ENCODE measurements around the gene SYCP2.
"Not testable (repeated sequence)": the region's sequence is repeated elsewhere in the genome, so short reads cannot be mapped to it uniquely, and the experiment has no call there.

SYCP2 gene

GRCh38 chr20:59903621-59904020 lies 29.8 kb downstream of the SYCP2 start:
- no peak for DNase-seq (ENCODE audit: low read depth in 2 of 2)

GRCh38 chr20:59902470-59902869 lies 31.0 kb downstream of the SYCP2 start:
- no peak for DNase-seq (ENCODE audit: low read depth in 2 of 2)

DNA sequence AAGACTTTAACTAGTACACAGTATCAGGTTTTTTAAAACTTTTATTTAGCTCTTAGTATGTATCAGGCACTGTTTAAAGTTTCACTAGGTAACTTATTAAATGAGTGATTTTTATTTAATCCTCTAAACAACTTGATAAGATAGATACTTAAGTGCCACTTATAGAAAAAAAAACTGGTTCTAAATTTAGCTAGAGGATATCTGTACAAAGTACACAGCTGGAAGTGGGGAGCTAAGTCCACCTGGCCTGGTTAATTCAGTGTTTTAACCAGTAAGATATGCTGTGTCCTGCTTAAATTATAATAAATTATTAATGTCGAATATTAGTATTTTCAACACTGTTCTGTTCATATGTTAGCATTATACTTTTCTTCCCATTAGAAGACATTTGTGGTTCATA lies 37.5 kb downstream of the SYCP2 start:
- no peak for DNase-seq (ENCODE audit: low read depth in 2 of 2)

DNA sequence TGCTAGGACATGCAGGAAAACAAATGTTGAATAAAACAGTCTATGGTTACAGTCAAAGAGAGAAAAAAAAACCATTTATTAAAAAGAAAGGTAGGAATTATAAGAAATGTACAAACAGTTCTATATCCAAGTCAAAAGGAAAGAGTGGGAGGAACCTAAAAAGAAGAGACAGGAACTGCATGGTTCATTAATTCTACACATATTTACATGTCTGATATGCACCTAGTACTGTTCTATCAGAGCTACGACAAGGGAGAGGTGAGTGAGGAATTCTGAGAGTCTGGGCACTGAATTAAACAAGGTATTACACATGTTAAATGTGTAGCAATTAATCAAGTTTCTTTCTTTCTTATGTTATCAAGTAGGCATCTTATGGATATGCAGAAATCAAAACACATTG lies 41.9 kb downstream of the SYCP2 start:
- no peak for DNase-seq (ENCODE audit: low read depth in 2 of 2)

- not testable (repeated sequence) for DNase-seq (ENCODE audit: low read depth in 2 of 2)
Measured at GRCh38 chr20:59890035-59890434, 43.4 kb downstream of the SYCP2 start.

DNA sequence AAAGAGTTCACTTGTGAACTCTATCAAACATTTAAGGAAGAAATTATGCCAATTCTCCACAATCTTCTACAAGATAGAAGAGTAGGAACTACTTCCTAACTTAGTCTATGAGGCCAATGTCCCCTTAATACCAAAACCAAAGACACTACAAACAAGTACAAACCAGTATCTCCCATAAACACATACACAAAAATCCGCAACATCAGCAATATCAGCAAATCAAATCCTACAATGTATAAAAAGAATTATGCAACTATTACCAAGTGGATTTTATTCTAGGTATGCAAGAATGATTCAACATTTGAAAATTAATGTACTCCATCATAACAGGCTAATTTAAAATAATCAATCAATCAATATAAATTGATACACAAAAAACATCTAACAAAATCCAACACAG lies 45.4 kb downstream of the SYCP2 start:
- DNase-seq (ENCODE audit: low read depth in 2 of 2): no peak

DNA sequence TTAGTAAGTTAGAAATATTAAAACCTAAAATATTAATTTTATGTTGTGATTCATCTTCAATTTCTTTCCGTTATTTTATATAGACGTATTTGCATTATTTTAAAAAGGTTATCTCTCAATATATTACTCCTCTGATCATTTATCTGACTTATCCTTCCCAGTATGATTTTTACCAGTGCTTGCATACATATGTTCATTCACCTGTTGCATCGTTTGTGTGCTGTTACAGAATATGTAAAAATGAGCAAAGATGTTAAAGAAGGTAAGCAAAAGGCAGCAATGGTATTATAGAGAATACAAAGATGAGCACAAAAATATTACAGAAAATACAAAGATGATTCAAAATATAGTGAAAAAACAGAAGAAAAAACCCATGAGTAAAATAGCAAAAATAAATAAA lies 48.9 kb downstream of the SYCP2 start:
- DNase-seq (ENCODE audit: low read depth in 2 of 2): no peak

- DNase-seq (ENCODE audit: low read depth in 2 of 2): no peak
Measured at GRCh38 chr20:59880198-59880597, 53.2 kb downstream of the SYCP2 start.

DNA sequence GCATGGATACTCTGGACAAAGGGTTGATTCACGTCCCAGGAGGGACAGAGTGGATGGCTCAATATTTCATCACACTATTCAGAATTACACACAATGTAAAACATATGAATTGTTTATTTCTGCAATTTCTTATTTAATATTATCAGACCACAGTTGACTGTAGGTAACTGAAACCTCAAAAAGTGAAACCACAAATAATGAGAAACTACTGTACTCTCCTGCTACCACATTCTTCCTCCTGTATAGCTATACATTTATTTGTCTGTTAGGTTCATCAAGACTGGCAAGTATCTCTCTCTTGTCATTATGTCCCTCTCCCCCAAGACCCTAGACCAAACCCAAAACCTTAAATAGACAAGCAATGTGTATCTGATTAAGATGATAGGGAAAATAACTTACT lies 60.0 kb downstream of the SYCP2 start:
- no peak for DNase-seq (ENCODE audit: low read depth in 2 of 2)

DNA sequence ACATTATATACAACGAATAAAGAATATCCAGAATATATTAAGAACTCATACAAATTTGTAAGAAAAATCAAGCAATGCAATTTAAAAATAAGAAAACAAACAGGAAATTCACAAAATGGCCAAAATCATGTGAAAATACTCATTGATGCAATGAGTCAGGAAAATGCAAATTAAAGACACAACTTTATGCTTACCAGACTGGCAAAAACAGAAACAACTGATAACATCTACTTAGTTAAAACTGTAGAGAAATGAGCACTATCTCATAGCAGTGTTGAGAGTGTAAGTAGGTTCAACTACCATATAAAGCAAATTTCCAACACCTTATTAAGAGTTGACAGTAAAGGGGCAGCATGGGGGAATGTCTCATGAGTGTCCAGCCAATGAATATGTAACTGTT lies 62.3 kb downstream of the SYCP2 start:
- no peak for DNase-seq (ENCODE audit: low read depth in 2 of 2)

DNA sequence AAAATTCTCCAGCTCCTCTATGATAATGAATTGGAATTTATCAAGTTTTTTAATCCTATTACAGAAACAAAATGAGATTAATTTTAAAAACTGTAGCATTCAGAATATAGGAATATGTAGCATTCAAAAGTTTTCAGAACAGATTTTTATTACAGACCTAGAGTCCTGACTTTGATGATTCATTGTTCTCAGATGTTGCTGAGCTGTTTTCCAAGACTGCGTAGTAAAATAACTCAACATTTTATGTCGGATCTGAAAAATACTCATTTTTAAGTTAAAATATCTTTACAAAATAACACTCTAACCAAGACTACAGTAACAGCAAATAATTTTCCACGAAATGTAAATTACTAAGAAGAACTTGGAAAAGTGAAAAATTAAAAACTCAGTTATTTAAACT lies 67.1 kb downstream of the SYCP2 start:
- DNase-seq (ENCODE audit: low read depth in 2 of 2): no peak

DNA sequence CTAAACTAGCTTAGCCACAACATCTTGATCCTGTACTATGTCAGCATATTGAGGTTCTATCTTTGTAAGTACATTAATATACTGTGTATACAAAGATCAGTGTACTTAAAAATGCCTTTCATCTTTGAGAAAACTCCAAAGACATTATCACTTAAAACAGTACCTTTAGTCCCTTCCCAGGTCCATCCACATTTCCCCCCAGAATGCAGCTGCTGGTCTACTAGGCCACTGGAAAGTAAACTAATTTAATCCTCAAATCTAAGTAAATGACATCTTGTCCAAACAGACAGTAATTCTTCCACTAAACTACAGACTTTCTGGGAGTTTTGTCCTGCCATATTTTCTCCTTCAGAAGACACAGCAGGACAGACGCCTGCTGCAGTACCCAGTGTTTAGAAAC lies 68.7 kb downstream of the SYCP2 start:
- no peak for DNase-seq (ENCODE audit: low read depth in 2 of 2)

DNA sequence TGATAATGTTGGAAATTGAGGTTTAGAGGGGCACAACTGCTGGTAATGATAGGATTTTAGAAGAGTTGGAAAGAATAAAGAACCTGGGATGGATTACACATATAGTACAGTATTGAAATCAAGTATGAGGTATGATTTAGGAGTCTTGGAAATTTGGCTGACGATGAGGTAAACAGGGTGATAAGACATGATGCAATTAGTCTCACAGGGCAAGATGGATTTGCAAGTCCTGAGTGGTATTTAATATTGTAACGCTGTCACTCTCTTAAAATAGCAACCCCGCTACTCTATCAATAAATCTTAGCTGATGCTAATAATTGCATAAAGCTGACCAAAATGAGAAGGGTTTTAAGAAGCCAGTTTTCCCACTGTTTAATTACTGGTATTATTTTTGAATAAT lies 70.4 kb downstream of the SYCP2 start:
- DNase-seq (ENCODE audit: low read depth in 2 of 2): no peak

DNA sequence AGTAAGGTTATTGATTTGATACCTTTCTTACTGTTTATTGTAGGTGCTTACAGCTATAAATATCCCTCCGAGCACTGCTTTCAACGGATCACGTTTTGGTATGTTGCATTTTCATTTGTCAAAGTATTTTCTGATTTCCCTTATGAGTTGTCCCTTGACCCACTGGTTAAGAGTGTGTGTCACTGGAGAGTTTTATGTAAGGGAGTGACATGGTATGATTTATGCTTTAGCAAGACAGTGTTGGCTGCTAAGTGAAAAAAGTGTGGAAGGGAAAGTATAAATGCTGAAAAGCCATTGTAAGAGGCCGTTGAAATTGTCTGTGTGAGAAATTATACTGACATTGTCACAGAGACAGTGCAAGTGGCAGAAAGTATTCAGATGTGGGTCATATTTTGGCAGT lies 72.0 kb downstream of the SYCP2 start:
- no peak for DNase-seq (ENCODE audit: low read depth in 2 of 2)

- no peak for DNase-seq (ENCODE audit: low read depth in 2 of 2)
Measured at GRCh38 chr20:59858425-59858824, 75.0 kb downstream of the SYCP2 start.

DNA sequence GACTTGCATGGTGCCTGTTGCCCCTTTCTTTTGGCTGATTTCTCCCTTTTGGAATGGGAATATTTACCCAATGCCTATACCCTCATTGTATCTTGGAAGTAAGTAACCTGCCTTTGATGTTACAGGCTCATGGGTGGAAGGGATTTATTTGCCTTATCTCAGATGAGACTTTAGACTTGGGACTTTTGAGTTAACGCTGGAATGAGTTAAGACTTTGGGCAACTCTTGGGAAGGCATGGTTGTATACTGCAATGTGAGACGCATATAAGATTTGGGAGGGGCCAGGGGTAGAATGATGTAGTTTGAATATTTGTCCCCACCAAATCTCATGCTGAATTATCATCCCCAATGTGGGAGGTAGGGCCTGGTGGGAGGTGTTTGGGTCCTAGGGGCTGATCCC lies 75.5 kb downstream of the SYCP2 start:
- DNase-seq (ENCODE audit: low read depth in 2 of 2): no peak

GRCh38 chr20:59856941-59857340 lies 76.5 kb downstream of the SYCP2 start:
- not testable (repeated sequence) for DNase-seq (ENCODE audit: low read depth in 2 of 2)

GRCh38 chr20:59856526-59856925 lies 76.9 kb downstream of the SYCP2 start:
- not testable (repeated sequence) for DNase-seq (ENCODE audit: low read depth in 2 of 2)

DNA sequence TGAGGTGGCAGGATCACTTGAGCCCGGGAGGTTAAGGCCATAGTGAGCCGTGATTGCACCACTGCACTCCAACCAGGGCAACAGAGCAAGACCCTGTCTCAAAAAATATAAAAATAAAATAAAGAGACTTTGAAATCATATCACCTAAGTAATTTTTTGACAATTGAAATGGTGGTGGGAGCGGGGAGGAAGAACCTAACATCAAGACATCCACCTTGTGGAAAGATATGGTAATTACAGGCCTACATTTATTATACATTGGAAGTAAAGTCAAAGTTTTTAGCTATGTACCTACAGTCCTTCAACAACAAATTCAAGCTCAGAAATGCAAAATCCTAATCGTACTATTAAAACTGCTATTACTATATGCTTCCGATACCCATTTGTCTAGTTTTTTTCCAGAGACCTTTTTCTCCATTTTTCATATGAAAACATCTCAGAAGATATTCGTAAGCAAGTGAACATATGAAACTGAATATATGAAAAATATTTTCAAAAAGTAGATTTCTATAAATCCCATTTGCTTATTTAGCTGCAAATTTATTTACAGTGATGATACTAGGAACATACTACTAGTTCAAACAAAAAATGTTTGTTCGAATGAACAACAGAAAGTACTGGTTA lies 83.3 kb downstream of the SYCP2 start:
- DNase-seq (ENCODE audit: low read depth in 2 of 2): no peak

DNA sequence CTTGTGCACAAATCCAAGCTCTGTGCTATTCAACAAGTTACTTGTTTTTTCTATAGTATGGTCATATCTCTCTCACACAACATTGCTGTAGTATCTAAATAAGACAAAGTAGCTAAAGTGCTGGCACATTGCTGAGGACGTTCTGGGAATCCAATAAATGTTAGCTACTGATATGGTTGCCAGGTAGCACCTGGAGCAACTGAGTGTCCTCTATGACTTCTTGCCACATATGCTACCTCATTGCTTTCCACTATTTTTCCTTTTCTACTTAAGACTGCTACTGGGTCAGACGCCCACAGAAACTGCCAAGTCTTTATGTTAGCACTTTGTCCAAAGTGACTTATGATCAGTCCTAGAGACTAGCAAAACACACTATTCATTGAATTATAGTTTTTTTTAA lies 85.3 kb downstream of the SYCP2 start:
- no peak for DNase-seq (ENCODE audit: low read depth in 2 of 2)

DNA sequence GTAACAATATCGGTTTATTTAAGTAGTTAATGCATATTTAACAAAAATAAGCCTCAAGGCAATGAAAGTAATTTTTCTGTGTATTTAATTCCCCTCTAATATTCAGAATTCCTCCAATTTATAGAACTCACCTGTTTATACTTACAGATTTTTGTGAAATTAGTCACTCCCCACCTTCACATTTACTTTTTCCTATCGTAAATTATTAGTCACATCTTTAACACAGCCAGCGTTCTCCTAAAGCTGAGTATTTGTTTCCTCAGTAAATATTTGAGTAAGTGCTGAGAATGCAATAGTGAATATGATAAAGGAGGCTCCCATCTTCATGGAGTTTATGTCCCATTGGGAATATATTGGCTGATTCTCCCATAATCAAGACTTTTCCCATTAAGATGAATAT lies 88.0 kb downstream of the SYCP2 start:
- DNase-seq (ENCODE audit: low read depth in 2 of 2): no peak

DNA sequence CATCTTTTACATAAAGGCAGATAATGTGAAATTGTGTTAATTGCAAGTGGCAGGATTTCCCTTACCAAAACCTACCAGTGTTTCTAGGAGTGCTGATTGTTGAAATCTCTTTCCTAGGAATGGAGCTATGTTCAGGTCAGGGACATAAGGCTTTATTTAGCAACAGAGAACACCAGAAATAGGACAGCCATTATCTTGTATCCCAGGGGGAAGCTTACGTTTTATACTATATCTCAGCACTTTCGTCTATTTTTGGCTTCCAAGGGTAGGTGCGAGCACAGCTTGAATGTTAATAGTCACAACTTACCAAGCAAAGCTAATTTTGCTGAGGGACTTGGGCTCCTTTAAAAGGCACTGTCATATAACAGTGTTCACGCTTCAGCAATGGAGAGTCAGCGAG lies 94.0 kb downstream of the SYCP2 start:
- no peak for DNase-seq (ENCODE audit: low read depth in 2 of 2)

DNA sequence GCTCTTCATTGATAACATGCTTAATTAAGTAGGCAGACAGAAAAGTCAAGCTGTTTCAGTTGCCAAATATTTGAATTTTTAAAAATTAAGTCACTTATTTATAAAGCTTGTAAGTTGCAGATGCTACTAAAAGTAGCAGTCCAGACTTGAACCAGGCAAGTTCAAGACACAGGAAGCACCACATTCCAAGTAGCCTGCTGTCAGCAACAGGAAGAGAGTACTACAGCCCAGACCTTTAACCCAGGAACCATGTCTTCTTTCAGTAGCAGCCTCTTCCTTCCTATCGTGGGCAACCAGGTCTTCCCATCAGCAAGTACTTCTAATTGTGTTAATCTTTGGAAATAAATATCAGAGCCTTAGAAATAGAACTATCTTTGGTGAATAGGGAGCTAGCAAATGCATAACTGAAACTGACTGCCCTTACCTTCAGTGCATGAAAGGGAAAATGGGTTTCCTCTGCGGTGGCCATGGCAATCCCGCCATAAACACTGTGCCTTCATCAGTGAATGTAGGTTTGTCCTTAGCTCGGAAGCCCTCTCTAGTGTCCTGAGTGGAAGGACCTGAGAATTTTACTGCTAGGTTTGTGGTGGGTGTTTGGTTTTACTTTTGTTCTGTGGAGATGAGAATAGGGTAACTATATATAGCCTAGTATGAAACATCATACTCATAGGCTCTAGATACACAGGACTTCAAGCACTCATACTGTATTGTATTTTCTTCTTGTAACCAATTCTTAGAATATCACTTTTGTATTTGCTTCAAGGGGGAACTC lies 95.6 kb downstream of the SYCP2 start:
- DNase-seq (ENCODE audit: low read depth in 2 of 2): no peak

GRCh38 chr20:59836767-59837166 lies 96.7 kb downstream of the SYCP2 start:
- DNase-seq (ENCODE audit: low read depth in 2 of 2): no peak
